SIG-M5 treated with dmso at 0.1 percent for 504 hours (cell line): ENCODE data around the gene ETV2.
"Not testable (repeated sequence)": the region's sequence is repeated elsewhere in the genome, so short reads cannot be mapped to it uniquely, and the experiment has no call there.

Experiments
- DNase-seq: peaks from one replicate; lab custom pipeline; 2025; ENCODE audit not compliant: unreplicated experiment; lab: John Stamatoyannopoulos, UW

ETV2 gene

DNA sequence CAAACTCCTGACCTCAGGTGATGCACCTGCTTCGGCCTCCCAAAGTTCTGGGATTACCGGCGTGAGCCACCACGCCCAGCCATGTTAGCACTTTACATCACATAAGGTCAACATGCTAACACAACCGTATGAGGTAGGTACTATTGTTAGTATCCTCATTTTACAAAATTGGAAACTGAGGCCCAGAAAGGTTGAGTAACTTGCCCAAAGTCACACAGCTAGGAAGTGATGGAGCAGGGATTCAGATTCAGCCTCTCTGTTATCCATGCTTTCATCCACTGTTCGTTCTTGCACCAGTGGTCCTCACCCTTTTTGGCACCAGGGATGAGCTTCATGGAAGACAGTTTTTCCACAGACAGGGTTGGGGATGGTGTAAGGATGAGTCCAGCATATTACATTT lies 15.2 kb downstream of the ETV2 start:
- DNase-seq, result no peak

- no peak for DNase-seq
Measured at GRCh38 chr19:35657904-35658700, 16.6 kb downstream of the ETV2 start.

- DNase-seq, result no peak
Measured at GRCh38 chr19:35661995-35662340, 20.4 kb downstream of the ETV2 start.

DNA sequence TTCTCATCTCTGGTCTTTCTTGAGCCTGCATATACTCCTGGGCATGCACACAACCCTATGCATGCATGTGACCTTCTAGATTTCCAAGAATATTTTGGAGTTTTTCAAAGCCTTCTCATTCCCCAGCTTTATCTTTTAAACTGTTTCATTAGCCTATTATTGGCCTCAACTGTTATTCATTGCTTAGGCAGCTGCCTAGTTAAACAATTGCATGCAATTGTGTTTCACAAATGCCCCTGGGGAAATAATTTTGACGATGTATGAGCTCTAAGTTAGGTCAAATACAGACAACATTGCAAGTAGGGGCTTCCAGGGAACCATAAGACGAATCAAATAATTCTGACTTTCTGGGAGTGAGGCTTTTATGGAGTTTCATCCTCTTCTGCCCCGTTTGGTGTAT lies 22.4 kb downstream of the ETV2 start:
- DNase-seq, result no peak

GRCh38 chr19:35665157-35665556 lies 23.6 kb downstream of the ETV2 start:
- DNase-seq, result no peak

- DNase-seq, result no peak
Measured at GRCh38 chr19:35665604-35666003, 24.1 kb downstream of the ETV2 start.

DNA sequence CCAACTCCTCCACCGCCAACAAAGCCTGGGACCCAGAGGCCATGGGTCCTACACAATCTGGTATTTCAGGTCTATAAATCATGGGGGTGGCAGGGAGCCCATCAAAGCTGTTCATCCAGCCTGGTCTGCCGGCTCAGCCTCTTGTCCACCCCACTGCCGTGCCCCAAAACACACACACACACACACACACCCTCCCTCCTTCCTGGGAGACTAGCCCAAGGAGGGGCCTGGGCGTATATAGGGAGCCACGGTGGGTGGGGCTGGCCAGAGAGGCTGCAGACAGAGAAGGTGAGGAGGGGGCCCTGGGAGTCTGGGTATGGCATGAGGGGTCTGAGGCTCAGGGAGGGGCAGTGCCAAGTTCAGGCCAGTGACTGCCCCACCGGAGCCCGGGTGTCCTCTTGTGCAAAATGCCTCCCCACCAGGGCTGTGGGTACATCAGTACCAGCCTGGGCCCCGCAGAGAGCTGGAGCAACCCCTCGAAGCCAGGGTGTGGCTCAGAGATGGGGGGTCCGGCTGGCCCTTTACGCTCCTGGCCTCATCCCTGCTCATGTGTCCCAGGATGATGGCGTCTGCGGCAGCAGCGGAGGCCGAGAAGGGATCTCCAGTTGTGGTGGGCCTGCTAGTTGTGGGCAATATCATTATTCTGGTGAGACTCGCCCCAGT lies 24.8 kb downstream of the ETV2 start, which contains the start of gene UPK1A:
Gene UPK1A, plus strand, starts transcription at position 267 of the 663 bp plus-strand sequence. Its CDS starts 296 bp downstream, at position 563.
- DNase-seq, result no peak

DNA sequence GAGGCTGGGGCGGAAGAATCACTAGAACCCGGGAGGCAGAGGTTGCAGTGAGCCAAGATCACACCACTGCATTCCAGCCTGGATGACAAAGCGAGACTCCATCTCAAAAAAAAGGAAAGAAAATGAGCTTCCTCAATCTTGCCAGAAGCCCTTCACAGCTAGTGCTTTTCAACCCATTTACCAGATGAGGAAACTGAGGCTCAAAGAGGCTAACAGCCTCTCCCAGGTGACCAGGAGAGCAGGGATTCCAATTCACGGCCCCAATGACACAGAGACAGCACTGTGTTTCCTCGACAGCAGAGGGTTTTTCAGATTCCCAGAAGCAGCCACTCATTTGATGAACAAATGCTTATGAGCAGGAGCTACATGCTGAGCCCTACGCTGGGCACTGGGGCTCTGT lies 28.0 kb downstream of the ETV2 start:
- DNase-seq, result no peak

DNA sequence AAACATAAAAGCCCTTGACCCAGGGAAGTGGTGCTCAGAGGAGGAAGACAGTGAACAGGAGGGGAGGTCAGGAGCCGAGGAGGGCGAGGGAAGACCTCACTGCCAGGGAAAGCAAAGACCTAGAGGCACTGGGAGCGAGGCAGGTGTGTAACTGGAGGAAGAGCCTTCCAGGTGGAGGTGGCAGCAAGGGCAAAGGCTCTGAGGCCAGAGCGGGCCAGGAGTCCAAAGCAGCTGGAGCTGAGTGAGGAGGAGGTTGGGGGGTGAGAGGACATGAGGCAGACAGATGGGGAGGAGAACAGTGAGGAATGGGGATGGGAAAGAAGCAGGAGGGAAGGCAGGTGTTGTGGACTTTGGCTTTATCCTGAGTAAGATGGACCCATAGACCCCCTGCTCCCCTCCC lies 28.4 kb downstream of the ETV2 start:
- DNase-seq, result no peak

GRCh38 chr19:35670686-35671085 lies 29.1 kb downstream of the ETV2 start:
- no peak for DNase-seq

DNA sequence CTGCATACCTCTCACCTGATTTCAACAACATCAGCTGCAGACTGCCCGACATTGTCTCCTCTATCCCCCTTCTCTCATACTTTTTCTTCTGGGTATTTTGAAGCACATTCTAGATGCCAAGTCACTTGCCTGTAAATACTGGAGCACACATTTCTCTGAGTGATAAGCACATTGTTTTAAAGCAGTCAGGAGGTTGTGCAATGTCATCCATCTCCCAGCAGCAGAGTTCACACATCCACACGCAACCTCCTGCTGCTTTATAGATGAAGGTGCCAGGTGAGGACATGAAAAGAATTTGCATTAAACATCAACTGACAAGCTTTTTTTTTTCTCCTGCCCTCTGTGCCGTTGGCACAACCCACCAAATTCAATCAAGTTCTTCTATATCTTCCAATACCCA lies 30.3 kb downstream of the ETV2 start:
- DNase-seq, result peak; percentile 23

- DNase-seq, result no peak
Measured at GRCh38 chr19:35673121-35673804, 31.7 kb downstream of the ETV2 start.

DNA sequence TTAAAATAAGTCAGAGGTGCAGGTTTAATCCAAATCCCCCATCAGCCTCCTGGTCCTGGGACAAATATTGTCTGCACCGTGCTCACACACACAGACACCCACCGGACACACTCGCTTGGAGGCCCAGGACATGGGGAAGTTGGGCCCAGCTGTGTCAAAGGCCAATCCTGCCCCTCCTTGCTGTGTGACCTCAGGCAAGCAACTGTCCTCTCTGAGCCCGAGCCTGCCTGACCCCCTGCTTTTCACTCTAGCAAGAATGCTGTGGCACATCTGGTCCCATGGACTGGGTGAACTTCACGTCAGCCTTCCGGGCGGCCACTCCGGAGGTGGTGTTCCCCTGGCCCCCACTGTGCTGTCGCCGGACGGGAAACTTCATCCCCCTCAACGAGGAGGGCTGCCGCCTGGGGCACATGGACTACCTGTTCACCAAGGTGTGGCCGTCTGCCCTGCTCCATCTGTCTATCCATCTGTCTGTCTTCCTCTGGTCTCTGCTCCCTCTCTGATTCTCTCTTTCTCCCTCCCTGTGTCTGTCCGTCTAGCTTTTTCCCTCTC lies 34.1 kb downstream of the ETV2 start:
- DNase-seq, result no peak

DNA sequence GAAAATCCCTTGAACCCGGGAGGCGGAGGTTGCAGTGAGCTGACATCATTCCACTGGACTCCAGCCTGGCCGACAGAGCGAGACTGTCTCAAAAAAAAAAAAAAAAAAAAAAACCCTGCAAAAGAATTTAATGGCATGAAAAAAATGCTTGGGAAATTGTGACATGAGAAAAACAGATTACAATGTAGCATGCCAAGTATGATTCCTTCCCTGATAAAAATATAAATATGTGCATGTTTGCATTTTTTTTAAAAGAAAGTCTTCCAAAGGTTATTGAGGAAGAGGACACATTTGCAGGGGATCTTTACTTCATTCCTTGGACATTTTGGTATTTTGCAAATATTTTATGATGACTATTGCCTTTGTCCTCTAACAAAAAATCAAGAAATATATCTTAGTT lies 48.3 kb downstream of the ETV2 start:
- no peak for DNase-seq

DNA sequence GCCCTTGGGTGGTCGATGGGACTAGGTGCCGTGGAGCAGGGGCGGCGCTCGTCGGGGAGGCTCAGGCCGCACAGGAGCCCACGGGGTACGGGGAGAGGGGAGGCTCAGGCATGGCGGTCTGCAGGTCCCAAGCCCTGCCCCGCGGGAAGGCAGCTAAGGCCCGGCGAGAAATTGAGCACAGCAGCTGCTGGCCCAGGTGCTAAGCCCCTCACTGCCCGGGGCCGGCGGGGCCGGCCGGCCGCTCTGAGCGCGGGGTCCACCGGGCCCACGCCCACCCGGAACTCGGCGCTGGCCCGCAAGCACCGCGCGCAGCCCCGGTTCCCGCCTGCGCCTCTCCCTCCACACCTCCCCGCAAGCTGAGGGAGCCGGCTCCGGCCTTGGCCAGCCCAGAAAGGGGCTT lies 49.6 kb downstream of the ETV2 start:
- not testable (repeated sequence) for DNase-seq

DNA sequence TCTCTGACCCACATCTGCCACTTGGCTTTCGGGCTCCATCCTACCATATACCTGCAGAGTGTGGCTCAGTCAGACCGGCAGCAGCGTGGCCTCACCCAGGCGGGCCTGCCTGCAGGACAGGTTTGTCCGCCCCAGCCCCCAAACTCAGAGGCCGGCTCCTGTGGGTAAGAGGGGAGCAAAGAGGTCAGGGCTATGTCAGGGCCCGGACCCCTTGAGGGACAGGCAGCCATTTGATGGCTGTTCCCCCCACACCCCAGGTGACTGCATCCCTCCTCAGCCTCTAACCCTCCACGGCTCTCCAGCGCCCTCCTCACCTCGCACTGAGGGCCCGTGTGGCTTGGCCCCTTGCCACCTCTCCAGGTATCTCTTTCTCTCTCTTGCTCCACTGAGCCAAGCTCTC lies 50.5 kb downstream of the ETV2 start:
- no peak for DNase-seq

- no peak for DNase-seq
Measured at GRCh38 chr19:35693422-35693821, 51.9 kb downstream of the ETV2 start.

- peak; percentile 85 for DNase-seq
Measured at GRCh38 chr19:35693835-35694599, 52.5 kb downstream of the ETV2 start.
